ENCODE data around the gene AGTPBP1. TPM values are rescaled to one million over a fixed set of nuclear protein-coding genes. Genes with fewer than 3 reads are reported as not detected.

The AGTPBP1 gene
- total RNA-seq, 2 experiments from 2014 or later = 43.9 to 46.4 TPM

- CTCF ChIA-PET = interaction anchor here (1.0 kb wide), 1 partner anchor 102 kb away, joined by 3 read pairs; no protein-coding TSS in a partner anchor
- H3K36me3 Mint-ChIP-seq (ENCODE audit: low read depth) = peaks cover 32% of the 10 kb centered on the region
- H3K9me3 Mint-ChIP-seq = no peaks in the 10 kb centered on the region
- DNase-seq (no peak), ATAC-seq (no peak)
- peaks cover 7% of the 10 kb centered on the region for H3K4me1 Mint-ChIP-seq (ENCODE audit: low read depth)
- no peak overlapping the region for H3K27ac Mint-ChIP-seq
- intact Hi-C loops (cut with micrococcal nuclease) = no loop called here
- POLR2A ChIA-PET = no interaction called here
- no peak overlapping the region for H3K4me3 Mint-ChIP-seq
- TF ChIP-seq CTCF (IDR thresholded peaks at IDR 0.05) = no peak
- no peaks in the 10 kb centered on the region for H3K27me3 Mint-ChIP-seq
Measured at GRCh38 chr9:85685081-85685480, 56.7 kb downstream of the AGTPBP1 start.

GRCh38 chr9:85676790-85677189 is 65.0 kb downstream of the AGTPBP1 start:
- Mint-ChIP-seq H3K36me3 (ENCODE audit: low read depth) (peaks cover 12% of the 10 kb centered on the region), H3K9me3 (no peaks in the 10 kb centered on the region), H3K4me3 (no peak overlapping the region), H3K27me3 (no peaks in the 10 kb centered on the region), H3K27ac (no peak overlapping the region), H3K4me1 (ENCODE audit: low read depth) (no peaks in the 10 kb centered on the region)
- ATAC-seq (no peak), DNase-seq (no peak)
- CTCF ChIA-PET = no interaction called here
- no peak for TF ChIP-seq CTCF (IDR thresholded peaks at IDR 0.05)
- intact Hi-C loops (cut with micrococcal nuclease) = no loop called here
- POLR2A ChIA-PET = no interaction called here

DNA sequence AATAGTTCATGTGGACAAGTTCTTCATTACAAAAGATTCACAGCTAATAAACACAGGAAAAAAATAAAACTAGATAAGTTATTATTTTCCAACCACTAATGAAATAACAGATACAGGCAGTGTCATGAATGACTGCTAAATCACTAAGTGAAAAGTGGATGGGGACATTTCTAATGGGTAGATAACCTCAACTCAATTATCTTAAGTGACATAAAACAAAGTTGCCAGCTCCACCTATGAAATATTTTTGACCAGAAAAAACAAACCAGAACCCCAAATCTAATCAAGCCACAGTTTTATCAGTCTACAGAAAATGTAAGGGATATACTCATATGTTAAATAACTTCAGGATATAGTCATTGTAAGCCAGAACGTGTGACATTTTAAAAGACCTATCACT is 74.4 kb downstream of the AGTPBP1 start:
- Mint-ChIP-seq H3K36me3 (ENCODE audit: low read depth) (peaks cover 11% of the 10 kb centered on the region), H3K27ac (no peak overlapping the region)

DNA sequence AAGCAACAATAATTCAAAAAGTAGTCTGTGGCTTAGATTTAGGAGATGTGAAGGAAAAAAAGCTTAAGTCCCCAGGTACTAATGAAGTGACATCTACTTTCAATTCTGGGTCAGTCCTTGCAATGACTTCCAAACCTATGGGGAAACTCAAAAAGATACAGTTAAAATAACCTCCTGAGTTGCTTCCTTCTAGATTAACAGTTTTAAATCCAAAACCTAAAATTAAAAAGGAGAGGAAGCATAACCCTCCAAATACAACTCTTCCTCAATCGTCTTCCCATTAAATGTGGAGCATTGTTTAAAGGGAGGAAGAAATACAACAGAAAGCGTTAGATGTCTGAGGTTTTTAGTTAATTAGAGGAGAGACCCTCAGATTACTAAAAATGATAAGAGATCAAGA is 75.7 kb downstream of the AGTPBP1 start:
- ChIA-PET CTCF (interaction anchor here (1.6 kb wide), 1 partner anchor 56 kb away, joined by 6 read pairs; no protein-coding TSS in a partner anchor), POLR2A (no interaction called here)
- intact Hi-C loops (cut with micrococcal nuclease) = no loop called here
- Mint-ChIP-seq H3K36me3 (ENCODE audit: low read depth) (peaks cover 13% of the 10 kb centered on the region), H3K9me3 (no peaks in the 10 kb centered on the region), H3K27me3 (no peaks in the 10 kb centered on the region), H3K4me3 (no peak overlapping the region), H3K27ac (no peak overlapping the region), H3K4me1 (ENCODE audit: low read depth) (no peaks in the 10 kb centered on the region)
- ATAC-seq = no peak
- no peak for DNase-seq
- no peak for TF ChIP-seq CTCF (IDR thresholded peaks at IDR 0.05)

More for the DNA sequence above, 74.4 kb downstream of the AGTPBP1 start:
- no peak for TF ChIP-seq CTCF (IDR thresholded peaks at IDR 0.05)
- POLR2A ChIA-PET = no interaction called here
- intact Hi-C loops (cut with micrococcal nuclease) = no loop called here
- CTCF ChIA-PET = no interaction called here
- ATAC-seq = no peak
- Mint-ChIP-seq H3K4me3 (no peak overlapping the region), H3K9me3 (no peaks in the 10 kb centered on the region), H3K4me1 (ENCODE audit: low read depth) (no peaks in the 10 kb centered on the region), H3K27me3 (no peaks in the 10 kb centered on the region)
- no peak for DNase-seq

- H3K27me3 Mint-ChIP-seq = no peaks in the 10 kb centered on the region
- no peaks in the 10 kb centered on the region for H3K4me1 Mint-ChIP-seq (ENCODE audit: low read depth)
- ATAC-seq (no peak), DNase-seq (no peak)
- H3K27ac Mint-ChIP-seq = no peak overlapping the region
- ChIA-PET POLR2A (no interaction called here), CTCF (no interaction called here)
- no peak overlapping the region for H3K4me3 Mint-ChIP-seq
- intact Hi-C loops (cut with micrococcal nuclease) = no loop called here
- peaks cover 4% of the 10 kb centered on the region for H3K36me3 Mint-ChIP-seq (ENCODE audit: low read depth)
- no peak for TF ChIP-seq CTCF (IDR thresholded peaks at IDR 0.05)
- no peaks in the 10 kb centered on the region for H3K9me3 Mint-ChIP-seq
Measured at GRCh38 chr9:85662573-85662972, 79.2 kb downstream of the AGTPBP1 start.

Measured in activated CD8-positive, alpha-beta T cell treated with anti-CD3 and anti-CD28 coated beads for 36 hours (primary cell).